ENCODE data around the gene AFF3.

AFF3 gene

DNA sequence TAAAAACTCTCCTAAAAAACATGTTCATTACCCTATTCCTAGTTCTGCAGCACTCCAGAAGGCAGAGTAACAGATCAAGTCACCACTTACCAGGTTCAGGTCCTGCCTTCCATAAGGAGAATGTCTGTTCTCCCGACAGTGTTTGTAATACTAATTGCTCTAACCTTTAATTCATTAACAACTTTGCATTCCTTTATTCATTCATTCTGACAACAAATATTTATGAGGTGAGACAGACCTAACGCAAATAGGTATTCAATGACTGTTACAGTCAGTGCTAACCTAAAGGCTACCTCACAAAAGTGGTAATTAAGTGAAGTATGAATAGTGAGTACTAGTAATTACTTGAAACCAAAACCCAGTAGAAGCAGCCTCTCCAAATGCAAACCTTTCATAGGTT is 224.0 kb downstream of the AFF3 start:
- no peak for DNase-seq

DNA sequence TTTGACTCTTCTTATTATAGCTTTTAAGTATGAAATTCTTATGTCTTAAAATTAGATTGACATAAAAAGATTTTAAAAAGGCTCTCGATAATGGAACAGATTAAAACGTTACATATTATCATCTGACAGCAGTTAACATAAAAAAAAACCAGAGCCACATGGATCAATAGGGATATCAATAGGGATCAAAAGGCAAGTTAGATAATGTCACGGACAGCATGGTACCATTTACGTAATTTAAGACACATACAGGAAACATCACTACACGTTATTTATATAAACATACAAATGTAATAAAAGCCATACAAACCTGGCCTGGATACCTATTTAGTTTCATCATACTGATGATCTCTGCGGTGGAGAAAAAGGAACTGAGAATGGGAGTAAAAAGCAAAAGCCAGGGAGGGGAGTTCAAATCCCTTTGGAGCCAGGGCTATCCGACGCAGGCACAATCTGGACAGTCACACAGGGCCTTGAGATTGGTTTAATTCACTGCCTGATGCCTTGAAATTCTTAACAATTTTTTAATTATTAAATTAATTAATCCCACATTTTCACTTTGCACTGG is 227.2 kb downstream of the AFF3 start:
- DNase-seq: no peak

DNA sequence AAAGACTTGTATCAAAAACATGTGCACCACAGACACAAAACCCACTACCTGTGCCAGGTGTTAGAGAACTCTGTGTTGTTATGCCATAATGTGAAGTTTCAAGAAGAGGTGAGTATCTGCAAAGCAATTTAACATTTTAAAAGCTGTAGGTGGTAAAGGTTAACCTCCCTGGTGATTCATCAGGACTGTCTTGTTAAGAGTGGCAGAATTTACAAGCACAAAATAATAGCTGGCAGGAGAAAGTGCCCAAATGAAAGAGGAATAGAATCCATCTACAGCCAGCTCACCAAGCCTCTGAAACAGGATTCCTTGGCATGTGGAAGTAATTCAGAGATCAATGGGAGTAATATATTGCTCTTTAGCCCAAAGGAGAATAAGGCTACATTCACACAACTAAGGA is 230.7 kb downstream of the AFF3 start:
- no peak for DNase-seq

DNA sequence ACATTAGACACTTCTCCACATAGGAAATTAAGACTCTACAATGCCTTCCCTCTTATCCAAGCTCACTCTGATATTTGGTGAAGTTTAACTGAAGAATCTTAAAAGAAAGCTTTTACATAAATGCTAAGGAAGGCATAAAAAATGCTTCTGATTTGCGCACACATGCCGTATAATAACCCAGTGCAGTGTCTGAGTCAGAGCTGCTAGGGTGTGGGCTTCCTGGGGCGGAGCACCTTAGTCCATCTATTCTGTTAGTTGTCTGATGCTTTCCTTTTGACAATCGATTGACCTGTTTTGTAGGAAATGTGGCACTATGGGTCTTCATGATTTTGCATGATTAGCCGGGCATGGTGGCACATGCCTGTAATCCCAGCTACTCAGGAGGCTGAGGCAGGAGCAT is 231.5 kb downstream of the AFF3 start:
- DNase-seq: no peak

DNA sequence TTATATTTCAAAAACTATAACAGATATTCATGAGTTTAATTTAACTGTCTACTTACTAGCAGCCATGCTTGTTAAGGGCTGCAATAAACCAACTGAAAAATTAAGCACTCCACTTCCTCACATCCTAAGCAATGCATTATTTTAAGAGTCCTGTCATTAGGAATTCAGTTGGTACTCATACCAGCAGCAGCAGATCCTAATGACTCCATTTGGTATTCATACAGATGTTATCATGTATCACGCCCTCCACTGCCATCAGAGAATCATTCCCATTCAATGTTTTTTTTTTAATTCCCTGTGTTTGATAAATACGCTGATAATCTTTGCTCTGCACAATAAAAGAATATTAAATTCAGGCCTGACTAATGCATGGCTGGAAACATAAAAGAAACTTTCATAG is 236.8 kb downstream of the AFF3 start:
- DNase-seq: no peak

DNA sequence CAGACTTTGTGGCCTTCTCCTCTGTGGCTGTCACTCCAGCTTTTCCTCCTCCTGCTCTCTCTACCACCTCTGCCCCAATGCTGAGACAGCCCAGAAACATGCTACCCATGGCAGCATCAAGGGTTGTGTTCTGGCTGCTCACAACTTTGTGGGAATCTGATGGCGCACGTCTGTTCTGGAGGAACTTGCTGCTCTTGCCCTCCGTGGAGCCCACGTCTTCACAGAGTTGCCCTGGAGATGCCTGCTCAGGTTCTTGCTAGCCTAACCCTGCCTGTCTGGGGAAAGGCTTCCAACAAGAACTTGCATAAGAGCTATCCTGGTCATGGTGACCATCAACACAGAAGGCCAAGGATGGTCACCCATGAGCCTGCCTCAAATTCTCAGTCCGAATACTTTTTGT is 237.4 kb downstream of the AFF3 start:
- no peak for DNase-seq

DNA sequence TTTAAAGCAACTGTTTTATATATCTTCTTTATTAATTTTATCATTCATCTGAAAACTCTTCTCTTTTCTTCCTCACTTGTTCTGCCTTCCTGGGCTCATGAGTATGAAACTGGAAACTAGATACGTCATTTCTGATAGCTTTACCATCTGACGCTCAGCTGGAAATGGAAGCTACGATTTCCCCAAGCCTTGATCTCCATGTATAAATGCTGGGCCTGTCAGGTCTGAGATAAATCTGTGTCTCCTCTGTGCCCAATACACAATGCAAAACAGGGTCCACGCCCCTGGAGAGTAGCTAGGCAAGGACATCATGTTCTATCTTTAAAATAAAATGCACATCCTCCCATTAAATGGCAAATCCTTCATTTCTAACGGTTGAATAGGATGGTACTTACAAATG is 238.4 kb downstream of the AFF3 start:
- DNase-seq: no peak

DNA sequence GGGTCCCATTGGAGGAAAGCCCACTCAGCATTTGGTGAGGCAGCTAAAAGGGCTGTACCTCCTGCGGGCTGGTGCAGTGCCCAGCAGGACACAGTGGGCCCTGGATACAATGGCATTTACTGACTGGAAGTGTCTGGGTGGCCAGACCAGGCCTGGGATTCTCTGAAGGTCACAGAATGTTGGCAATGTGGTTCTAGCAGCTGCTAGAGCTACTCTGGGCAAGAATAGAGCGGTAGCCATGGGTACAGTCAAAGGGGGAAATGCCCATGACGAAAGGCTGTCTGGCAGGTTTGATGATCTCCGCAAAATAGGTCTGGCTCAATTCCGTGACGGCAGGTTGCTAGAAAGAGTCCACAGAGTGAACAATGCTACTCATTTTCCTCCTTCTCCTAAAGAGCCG is 241.8 kb downstream of the AFF3 start:
- DNase-seq: no peak

DNA sequence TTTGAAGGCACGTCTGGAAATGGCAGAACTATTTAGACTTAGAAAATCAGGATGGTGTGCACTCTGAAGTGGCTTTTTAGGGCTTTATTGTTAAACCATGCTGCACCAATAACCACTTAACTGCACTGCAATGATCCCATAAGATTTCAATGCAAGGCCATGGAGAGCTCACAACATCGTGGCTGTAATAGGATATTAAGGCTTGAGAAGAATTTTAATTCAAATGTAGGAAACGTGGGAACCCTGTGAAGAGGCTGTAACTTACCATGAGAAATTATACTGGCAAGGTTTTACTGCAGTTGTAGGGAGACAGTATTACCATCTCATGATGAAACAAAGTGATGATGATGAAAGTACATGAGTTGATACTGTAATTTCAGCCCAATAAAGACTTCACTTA is 242.5 kb downstream of the AFF3 start:
- DNase-seq: no peak

DNA sequence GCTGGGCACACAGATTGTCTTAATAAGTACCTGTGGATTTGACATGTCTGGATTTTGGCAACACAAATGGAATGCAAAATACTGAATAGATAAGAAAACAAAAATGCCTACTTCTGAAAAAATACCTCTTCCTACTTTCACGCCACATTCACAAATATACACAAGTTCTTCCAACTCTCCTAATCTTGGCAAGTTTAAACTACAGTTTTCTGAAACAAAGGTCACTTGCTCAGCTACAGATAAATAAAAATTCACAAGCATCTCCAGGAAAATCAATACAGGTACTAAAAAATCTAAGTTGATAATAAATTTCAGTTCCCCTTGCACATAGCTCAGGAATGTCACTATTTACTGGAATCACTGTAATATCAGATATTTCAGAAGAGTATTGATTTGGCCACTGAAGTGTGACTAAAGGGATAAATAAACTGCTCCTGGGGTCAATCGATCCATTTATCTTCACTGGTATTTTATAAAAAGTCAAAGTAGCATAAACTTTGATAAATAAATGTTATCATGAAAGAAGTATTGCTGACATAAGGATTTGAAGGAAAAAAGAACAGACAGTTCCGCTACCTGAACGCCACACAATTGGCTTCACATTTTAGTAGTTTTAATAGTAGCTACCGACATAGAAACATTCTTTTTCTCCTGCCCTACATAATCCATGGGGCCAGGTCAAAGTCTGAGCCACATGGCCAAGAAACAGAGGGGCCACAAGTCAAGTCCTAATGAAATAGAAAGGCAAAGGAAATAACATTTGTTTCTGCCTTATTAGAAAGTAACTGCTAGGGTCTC is 243.1 kb downstream of the AFF3 start:
- no peak for DNase-seq

DNA sequence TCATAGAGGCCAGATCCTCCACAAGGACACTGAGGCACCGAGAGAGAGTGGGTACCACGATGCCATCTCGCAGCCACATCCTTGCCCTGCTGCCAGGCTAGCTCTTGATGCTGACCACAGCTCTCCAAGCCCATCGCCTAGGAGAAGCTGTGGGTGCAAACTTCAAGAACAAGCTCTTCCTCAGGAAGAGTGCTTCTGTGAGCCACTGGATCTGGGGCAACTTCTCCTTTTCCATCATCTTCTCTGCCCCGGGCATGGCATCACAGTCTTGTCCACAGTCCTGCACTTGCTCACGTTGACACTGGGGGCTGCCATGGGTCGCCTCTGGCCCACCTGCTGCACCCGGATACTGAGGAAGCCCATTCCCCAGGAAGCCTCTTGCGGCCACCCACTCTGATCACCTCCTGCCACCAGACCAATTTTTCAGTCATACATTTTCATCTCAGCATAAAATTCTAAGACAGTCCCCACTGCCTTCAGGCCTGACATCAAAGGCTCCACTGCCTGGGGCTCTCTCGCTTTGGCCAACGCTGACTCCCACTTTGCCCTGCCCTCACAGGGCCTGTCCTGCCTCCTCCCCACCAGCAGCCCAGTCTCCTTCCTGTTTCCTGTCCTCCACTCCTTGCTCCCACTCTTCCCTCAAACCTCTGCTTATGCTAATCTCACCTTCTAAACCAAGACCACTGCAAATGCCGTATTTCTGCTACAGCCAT is 243.9 kb downstream of the AFF3 start:
- DNase-seq: no peak

DNA sequence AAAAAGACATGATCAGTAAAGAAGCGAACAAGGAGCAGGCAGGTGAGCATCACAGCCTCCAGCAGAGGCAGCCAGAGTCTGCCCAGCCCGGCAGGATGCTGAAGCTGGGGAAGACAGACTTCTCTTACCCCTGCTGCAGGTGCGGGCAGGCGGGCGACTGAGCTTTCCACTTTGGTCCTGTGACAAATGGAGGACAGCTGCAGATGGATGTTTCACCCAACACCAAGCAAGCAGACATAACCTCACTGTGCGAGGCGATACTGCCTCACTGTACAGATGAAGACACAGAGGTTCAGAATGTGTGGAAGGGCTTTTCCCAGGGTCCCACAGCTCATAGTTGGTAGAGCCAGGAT is 251.0 kb downstream of the AFF3 start:
- peak in 1 of 2 experiments; percentile 4 for DNase-seq

DNA sequence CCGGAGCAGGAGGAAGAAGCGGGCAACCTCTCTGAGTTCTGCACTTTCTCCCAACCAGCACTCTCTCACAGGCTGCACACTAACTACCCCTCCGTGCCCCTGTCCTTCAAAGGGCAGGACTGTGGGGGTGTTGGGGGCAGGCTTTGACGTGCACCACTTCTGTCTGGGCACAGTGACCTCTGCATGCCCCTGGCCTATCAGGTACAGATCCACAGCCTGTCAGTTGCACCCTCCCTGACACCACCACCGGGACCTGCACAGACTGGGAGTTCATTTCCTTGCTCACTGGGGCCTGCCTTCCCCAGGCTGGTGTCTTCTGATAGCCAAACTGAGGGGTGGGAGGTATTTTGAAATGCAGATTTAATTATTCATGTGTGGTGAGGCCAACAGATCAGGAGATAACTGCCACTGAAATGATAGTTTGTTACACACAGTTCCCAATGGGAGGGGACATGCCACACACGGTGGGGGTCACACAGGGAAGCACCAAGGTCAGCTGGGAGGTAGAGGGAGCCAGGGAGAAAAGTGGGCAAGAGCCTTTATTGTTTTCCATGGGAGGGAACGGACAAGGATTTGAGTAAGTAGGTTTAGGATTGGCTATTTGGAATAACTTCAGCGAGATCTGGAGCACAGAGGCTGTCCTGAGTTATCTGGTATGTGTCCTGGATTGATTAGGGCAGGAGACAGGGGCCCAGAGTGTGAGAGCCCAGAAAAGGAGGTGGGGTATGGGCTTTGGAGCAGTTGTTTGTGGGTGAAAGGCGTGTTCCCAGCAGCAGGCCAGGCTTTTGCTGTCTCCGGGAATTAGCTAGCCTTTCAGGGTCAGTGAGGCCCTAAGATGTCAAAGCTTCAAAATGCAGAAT is 251.6 kb downstream of the AFF3 start:
- DNase-seq: no peak

DNA sequence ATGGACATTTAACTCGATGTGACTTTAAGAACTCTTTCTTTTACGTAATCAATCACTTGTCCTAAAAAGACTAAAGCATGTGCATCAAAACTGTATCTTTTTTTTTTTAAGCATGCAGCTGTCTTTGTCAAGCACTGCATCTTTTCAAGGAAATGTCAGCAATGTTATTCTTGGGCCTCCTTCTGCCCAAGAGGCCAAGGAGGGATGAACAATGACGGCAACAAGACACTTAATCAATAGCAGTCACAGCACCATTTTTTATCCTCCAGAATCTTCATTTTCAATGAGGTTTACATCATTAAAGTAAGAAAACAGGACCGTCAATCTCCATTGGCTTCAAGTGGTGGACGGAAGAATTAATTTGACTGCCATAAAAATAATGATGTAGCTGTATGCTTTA is 253.8 kb downstream of the AFF3 start:
- no peak for DNase-seq

DNA sequence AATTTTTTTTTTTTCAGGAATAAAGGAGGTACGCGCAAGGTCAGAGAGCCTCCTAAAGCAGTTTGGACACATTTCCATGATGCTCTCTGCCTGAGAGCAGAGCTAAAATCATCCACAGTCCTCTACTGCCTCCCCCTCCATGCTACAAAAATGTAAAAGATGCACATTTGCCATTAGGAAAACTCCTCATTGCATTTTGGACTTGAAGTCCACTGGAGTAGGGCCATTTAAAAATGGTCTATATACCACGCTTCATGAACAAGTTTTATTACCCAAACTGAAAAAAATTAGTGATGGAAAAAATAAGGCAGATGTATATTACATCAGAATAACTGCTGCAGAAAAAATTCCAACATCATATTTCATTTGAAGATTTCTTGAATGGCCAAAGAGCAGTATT is 256.0 kb downstream of the AFF3 start:
- no peak for DNase-seq

DNA sequence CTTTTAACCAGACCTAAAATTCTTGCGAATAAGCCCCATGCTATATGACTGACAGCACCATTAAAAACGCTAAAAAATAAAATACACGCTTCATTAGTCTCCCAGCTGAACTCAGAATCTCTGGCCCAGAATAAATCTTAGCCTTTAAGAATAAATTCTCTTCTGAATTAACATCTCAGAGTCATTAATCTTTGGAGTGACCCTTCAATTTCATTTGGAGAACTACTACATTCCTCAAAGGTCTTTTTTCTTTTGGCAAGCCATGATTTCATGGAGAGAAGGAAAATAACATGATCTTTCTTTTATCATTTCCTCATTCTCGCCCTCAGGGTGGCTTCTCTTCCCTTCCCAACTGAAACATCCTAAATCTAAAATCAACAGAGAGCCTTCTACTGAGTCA is 259.0 kb downstream of the AFF3 start:
- DNase-seq: no peak

DNA sequence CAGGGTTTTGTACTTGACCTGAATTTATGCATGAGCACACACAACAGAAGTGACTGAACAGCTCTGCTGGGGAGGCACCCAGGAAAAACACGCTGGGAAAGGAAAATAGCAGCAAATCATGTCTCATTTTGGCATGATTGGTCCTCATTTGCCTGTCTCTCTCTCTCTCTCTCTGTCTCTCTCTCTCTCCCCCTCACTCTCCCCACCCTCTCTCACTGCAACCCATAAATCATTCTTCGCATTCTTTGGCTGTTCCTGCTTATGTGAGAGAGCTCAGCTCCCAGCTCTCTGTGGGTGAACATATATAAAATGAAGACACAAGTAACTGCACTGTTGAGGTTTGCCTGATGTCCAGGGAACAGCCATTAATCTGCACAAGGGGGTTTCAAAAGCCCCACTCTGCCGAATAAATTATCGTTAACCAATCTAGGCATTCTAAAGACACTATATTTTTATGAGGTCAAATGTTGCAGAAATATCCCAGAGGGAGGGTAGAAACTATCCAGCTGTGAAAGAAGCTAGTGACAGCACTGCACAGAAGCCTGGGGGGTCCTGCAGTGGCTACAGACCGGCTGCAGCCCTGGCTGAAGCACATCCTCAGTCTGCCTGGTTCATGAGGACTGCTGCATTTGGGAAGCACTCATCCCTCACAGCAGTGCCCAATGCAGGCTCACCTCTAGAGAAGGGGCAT is 260.3 kb downstream of the AFF3 start:
- peak; percentile 53 to 85 for DNase-seq

DNA sequence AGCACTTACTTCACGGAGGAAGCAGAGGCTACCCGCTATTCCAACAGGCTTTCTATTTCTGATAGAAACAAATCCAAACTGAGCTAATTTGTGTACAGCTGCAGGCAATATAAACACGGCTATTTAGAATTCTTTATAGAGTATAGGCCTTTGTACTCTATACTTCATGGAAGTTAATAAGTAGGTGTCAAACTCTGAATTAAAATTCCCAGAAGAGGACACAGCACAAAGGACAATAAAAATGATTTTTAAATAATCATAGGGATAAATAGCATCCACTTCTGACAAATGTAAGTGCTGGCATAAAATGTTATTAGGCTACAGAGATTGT is 261.5 kb downstream of the AFF3 start:
- peak; percentile 81 to 89 for DNase-seq

DNA sequence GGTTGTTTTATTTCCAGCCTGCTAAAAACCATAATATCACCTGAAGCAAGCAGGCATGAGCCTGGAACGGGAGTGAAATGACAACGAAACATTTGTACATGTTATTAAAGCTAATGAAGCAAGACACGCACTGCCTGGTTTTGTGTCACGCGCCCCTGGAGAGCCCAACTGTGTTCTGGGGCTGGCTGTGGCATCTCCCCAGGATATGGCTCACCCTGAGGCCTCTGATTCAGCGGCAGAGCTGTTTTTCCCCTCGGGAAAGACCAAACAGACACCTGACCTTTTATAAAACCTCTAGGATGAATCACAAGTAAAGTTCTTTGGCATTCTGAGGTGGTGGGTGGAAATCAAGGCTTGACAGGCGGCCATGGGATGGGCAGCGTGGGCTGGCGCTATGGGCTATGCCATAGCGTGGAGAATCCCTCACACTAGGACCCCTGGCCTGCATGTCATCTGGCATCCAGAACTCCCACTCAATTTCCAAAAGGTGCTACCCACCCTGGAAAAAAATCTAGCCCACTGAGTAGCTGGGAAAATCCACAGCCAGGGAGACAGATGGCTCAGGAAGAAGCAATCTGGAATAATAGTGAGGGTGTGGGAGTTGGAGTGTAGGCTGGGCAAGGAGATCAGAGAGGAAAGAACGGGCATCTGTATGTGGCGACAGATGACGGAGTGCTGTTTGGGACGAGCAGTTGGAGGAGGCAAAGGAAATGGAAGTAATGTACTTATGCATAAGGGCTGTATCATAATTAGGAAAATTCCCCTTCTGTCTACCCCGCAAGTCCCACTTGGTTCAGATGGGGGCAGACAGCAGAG is 262.0 kb downstream of the AFF3 start:
- no peak for DNase-seq

DNA sequence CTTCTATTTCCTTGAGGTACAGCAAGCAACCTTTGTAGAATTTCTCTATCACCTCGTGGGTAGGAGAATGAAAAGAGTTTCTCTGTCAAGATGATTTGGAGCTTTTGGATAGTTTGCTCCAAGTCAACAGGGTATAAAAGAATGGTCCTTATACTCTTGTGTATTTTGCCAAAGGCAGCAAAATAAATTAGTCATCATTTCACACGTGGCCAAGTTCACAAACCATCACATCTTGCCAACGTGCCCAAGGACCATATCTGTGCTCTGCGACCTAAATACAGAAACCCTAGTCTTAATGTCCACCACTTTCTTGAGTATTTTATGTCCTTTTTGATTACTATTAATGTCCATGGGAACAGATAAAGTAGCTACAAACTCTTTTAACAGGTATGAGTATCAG is 262.9 kb downstream of the AFF3 start:
- no peak for DNase-seq

DNA sequence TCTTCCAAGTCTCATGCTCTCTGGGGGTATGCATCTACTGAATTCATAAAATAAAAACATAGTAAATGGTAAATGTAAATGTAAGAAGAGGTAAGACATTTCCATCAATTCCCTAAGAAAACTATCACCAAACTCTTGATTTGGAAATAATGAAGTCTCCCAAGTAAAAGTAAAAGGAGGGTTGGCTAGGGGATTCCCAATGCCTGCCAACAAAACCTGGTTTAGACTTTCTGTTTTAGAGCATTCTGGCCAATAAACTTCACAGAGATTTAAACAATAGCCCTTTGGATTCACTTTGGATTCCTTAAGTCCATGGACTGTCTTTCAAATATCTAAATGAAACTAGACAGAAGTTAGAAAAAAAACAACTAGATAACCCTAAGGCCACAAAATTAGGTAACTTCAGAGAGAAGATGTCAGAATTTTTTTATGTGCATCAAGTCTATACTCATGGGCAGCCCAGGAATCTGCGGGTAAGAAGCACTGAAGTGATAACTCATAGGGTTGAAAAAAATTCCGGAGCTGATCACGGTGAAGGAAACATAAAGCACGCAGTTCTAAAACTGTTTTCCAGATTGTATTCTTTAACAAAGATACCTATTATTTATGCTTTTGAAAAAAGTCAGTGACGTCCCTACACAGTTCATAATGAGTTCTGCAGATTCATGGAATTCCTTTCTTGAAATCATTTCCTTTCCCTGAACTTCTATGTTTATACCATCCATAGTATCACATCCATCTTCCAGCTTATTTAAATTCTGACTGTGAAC is 263.6 kb downstream of the AFF3 start:
- DNase-seq: no peak

All from NCI-H2081 (cell line).